HG03066 (cell line): ENCODE measurements around the gene PYGL.
"Not testable (repeated sequence)": the region's sequence is repeated elsewhere in the genome, so short reads cannot be mapped to it uniquely, and the experiment has no call there.

ENCODE experiments used
- ATAC-seq: cut with Tn5 transposase; IDR thresholded peaks from one replicate; pipeline ENCODE4 v1.9.1; 2021; ENCODE audit warnings: low read depth; ENCODE audit not compliant: unreplicated experiment

The PYGL gene

DNA sequence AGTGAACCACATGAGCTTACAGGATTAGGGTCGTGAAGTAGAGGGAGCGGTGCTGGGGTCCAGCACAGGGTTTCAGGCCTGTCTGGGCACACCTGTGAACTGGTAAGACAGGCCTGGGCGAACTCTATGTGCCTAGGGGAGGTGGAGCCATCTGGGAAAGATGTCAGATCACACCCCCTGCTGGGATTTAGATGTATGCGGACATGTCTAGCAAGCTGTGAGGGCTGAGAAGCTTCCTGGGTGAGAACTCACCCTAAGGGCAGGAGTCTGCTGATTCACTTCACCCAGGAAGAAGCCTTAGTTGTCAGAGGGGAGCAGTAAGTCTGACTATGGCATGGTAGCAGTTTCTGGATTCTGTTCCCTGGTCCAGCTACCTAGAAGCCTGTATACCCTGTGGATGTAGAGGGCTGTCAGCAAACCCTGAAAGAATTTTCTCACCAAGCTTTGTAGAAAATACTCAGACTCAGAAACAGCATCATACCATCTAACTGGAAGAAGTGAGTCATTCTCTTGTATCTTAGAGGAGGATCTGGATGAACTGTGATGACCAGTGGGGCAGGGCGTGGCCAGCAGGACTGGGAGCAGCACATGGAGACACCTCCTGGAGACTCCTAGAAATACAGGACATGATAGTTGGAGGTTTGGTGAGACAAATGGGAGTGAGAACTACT, 11.2 kb upstream of the PYGL start:
- no peak for ATAC-seq

- no peak for ATAC-seq
Observed at GRCh38 chr14:50954811-50955372, 10.6 kb upstream of the PYGL start.

DNA sequence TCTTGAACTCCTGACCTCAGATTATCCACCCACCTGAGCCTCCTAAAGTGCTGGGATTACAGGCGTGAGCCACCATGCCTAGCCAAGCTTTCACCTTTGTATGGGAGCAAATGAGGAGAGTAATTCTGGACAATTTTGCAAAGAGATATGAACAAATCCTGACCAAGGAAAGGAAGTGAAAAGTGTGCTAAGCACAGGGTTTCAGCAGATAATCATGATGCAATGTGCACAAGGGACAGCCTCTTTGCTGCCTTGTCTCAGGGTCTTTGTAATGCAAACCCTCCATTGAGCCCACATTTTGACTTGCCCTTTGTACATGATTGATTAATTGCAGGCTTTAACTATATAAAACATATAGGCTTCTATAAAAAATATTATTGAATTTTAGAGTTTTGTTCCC, 9.2 kb upstream of the PYGL start:
- no peak for ATAC-seq

DNA sequence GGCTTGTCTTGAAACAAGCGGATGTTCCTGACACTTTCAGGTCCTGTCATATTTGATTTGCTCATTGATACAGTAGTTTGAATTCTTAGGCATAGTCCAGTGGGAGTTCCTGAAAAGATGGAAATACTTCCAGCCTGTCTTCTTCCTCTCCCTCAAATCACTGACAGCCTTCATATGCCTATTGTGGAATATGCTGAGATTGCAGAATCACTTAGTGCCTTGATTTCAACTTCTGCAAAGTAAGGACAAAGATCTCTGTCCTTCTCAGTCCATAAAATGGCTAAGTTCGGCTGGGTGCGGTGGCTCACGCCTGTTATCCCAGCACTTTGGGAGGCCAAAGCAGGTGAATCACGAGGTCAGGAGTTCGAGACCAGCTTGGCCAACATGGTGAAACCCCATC, 6.7 kb upstream of the PYGL start:
- no peak for ATAC-seq

DNA sequence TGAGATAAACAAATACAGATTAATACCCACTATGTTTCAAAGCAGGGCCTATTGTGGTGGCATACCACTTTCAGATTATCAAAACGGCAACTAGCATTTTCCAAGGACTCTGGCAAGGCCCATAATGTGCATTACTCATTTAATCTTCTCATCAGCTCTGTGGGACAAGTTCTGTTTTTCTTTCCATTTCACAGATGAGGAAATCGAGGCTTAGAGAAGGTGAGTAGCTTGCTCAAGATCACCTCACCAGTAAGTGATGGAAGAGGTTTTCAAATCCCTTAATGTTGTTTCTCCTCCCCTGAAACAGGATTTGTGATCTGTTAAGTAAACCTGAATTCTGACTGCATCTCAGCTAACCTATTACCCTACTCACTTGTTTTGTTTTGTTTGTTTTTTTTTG, 3.9 kb upstream of the PYGL start:
- no peak for ATAC-seq

DNA sequence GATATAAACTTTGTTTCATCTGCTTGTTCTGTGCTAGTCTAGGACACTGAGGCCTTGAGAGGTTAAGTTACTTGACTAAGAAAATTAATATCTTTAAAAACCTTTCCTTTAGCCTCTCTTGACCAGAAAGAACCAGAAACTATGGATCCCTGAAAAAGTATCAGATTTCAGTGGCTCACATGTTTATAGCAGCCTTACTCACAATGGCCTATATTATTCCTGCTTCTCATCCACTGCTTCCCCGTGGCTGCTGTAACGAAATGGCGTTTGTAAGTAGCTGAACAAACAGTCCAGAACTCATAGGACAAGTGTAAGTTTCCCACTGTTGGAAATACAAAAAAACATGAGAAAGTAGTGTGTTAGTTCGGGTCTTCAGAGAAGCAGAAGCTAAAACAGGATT, 3.2 kb upstream of the PYGL start:
- ATAC-seq = no peak

DNA sequence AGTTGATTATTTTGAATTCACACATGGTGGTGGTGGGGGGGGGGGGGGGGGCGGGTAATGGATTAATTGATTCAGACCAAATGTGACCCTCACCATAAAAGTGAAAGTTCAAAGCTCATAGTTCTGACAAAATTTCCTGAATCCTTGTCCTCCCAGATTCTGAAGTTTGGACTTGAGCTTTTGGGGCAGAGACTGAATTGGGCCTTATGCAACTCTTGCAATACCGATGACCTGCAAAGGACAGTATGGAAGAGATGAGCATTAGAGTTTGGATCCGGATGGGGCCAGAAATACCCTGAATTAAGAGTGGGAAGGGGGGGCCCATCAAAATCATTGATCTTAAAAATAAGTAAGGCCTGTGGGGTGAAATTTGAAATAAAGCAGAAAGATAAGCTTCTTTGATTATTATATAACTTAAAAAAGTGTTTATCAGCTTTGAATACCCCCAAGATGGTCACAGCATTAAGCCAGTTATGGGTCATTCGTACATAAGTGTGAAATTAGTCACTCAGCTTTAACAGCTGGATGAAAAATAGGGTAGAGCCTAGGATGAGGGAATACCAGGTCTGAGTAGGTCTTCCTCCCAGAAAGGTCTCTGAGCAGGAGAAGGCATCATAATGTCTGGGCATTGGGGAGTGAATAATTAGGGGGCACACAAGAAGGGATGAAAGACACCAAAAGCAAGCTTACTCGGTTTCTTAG, 2.1 kb upstream of the PYGL start:
- ATAC-seq = no peak

GRCh38 chr14:50944647-50945413, 547 bp upstream of the PYGL start:
- no peak for ATAC-seq

DNA sequence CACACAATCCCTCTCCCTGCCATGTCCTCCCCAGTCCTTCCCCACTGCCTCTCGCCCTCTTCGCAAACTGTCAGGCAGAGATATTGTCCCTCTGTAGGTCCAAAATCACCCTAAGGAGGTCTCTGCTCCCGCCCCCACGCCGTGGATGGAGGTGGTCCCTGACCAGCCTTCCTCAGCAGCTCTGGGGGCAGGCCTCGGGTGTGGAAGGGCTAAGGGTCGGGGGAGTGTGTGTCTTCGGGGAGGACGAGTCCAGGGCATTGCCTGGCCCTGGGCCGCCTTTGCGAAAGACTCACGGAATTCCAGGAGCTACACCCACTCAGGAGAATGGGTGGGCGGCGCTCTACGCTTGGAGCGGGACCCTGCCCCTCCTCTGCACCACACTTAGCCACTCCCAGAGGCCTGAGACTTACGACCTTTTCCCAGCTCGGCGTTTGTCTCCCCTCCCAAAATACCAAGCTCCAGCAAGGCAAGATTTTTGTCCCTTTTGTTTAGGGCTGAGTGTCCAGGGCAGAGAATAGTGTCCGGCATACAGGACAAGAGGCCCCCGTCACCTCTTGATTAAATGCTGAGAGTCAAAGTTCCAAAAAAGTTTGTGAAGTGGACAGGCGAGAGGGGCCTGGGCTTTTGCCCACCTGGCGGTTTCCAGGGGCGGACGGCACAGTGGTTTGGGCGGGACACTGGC, 881 bp downstream of the PYGL start:
- no peak for ATAC-seq

DNA sequence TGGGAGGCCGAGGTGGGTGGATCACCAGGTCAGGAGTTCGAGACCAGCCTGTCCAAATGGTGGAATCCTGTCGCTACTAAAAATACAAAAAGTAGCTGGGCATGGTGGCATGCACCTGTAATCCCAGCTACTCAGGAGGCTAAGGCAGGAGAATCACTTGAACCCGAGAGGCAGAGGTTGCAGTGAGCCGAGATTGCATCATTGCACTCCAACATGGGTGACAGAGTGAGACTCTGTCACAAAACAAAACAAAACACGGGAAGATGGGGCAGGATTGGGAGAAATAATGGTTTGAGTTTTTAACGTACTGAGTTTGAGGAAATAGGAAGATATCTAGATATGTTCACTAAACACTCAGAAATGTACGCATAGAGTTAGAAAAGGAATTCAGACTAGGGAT, 2.6 kb downstream of the PYGL start:
- not testable (repeated sequence) for ATAC-seq

GRCh38 chr14:50941151-50941550, 3.1 kb downstream of the PYGL start:
- ATAC-seq = no peak

DNA sequence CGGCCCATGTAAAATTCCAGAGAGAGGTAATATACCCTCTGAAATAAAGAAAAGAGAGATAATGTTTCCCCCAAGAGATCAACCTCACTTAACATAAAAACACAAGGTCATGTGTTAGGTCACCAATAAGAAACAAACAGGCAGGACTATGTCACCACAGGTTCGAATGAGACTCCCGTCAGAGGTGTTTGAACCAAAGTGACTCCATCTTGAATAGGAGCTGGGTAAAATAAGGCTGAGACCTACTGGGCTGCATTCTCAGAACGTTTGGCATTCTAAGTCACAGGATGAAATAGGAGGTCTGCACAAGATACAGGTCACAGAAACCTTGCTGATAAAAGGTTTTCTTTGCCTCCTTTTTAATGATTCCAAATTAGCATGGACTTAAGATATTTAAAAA, 6.5 kb downstream of the PYGL start:
- no peak for ATAC-seq

DNA sequence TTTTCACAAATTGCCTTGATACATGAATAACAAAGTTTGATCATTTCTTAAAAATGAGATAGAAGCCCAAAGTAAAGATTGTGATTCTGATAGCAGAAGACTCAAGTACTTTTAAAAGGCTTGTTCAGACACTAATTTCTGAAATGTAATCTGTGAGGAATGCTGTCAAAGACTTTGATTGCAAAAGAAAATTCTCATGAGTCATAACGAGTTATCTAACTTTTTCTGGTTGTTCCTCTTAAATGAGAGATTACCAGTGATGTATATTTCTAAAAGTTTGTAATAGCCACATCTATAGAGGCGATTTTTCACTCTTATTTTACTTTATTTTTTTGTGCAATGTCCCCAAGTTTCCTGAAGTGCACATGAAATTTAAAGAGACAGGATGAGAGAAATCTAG, 7.0 kb downstream of the PYGL start:
- ATAC-seq = no peak

DNA sequence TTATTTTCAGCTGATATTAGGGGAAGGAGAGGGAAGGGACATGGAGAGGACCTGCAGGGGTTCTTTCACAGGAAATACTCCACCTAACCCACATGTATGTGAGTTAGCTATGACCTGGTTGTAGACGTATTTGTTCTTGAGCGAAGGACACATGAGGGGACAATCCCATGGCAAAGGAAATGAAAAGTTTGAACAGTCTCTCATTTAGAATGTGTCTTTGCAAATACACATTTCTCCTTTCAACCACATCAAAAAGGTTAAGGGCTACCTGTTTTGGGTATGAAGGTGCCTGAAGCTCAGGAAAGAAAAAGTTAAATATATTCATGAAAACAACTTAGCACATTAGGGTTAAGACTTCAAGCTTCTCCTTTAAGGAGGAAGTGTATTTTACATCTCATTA, 7.4 kb downstream of the PYGL start:
- no peak for ATAC-seq

DNA sequence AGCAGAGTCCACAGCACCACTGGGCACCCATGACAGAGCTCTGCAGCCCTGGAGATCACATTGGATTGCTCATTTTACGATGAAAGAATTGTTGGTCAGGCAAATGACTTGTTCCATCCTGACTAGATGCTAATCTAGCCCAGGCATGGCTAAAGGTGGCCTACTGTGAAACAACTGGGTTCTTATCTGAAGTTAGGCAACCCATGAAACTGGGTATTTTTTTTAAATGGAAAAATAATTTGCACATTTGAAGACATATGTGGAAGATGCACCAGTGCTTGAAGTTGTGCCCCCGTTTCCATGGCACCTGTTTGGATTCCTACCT, 8.3 kb downstream of the PYGL start:
- no peak for ATAC-seq

DNA sequence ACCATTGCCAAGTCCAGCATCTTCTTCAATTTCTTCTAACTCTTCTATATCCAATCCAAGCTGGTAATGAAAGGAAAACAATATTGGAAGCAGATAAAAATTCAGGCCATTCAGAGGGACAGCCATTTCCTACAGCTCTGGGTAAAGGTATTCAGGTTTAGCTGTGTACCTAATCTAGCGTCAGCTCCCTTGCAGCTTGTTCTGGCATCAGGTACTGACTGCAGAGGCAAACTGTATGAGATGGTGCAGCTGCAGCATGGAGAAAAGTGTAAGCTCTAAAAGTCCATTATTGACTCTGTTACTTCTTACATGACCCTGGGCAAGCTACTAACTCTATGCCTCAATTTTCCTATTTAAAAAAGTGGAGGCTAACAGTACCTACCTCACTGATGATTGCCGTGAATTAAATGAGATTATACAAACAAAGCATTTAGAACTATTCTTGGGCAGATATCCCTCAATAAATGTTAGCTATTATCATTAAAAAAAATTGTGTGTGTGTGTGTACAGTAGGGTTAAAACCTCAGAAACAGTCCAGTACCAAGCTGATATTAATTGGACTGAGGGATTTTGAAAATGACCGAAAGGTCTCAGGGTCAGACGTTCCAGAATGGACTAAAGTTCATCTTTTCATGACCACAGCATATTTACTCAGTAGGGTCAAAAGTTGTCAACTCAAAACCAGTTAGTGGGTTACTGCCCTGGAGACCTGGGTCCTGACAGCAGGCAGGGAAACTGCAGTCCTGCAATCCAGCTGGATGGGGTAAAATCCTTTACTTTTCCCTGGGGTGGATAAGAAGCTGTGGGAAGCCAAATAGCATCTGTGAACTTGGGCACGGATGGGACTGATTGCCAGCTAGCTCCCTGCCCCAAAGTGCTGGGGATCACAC, 8.9 kb downstream of the PYGL start:
- ATAC-seq = no peak

GRCh38 chr14:50932592-50933495, 11.4 kb downstream of the PYGL start:
- ATAC-seq = no peak

- no peak for ATAC-seq
Observed at GRCh38 chr14:50932156-50932555, 12.1 kb downstream of the PYGL start.

GRCh38 chr14:50931559-50931958, 12.7 kb downstream of the PYGL start:
- no peak for ATAC-seq
